ENCODE measurements around the gene PDE4A. TPM values are rescaled to one million over a fixed set of nuclear protein-coding genes. Genes with fewer than 3 reads are reported as not detected.

The PDE4A gene
- total and polyA plus RNA-seq, 2 of the 13 experiments (the other 11 are each of a cell fraction or from before 2014, with no cell fraction given) = 1.1 to 4.1 TPM

DNA sequence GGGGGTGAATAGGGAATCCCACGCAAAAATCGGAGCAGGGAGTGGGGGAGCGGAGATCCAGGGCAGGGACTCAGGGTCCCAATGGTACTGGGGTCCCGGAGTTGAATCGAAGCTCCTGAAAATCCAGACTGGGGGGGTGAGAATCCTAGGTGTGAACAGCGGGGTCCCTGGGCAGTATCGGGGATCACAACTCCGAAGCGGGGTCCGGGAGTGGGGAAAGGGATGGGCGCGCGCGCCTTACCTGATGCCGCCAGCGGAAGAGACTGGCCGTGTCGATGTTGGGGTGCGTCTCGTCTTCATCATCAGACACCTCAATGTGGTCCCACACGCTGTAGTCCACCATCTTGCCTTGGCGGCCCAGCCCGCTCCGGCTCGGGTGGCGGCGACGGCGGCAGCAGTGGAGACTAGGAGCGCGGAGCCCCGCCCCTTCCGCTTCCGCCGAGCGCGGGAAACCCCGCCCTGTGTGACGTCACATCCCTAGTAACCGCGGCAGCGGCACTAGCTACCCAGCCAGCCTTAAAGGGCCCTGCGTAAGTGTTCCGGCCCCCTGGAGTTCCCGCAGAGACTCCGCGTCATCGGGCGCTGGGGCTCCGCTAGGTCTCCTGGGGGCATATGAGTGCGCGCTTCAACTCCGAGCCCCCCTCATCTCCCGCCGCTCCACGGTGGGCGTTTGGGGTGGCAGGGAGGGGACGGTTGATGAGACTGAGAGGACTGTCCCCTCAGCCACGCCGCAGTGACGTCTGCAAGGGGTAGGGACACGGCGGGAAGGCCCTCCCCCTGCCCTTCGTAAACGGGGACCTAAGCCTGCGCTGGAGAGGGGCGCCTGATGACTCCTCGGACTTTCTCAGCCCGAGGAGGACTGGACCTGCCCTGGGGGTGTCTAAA is 17.0 kb upstream of the PDE4A start, which contains the start of gene CDC37 (continued):
- TF ChIP-seq, protein P1, sequence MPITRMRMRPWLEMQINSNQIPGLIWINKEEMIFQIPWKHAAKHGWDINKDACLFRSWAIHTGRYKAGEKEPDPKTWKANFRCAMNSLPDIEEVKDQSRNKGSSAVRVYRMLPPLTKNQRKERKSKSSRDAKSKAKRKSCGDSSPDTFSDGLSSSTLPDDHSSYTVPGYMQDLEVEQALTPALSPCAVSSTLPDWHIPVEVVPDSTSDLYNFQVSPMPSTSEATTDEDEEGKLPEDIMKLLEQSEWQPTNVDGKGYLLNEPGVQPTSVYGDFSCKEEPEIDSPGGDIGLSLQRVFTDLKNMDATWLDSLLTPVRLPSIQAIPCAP (CRISPR knock-in tag; IDR thresholded peaks at IDR 0.05; ENCODE audit: low read depth) = 0 out of 2 replicates have a peak, but pooled peaks have one; percentile 30
- TF ChIP-seq DNMT3B (CRISPR knock-in tag; conservative IDR thresholded peaks at IDR 0.05) (no peak), POLR2G (IDR thresholded peaks at IDR 0.05; ENCODE audit: low read depth, low read length) (peak; percentile 91), NR2F6 (IDR thresholded peaks at IDR 0.05) (no peak), NR2F6 (CRISPR knock-in tag; IDR thresholded peaks at IDR 0.05) (no peak), HNRNPUL1 (IDR thresholded peaks at IDR 0.05; ENCODE audit: low read depth, low read length) (no peak), NFE2L2 (IDR thresholded peaks at IDR 0.05; ENCODE audit: low read length) (no peak), ZNF766 (CRISPR knock-in tag; IDR thresholded peaks at IDR 0.05; ENCODE audit: borderline replicate concordance) (peak; percentile 81; the same call in 1 of the 2 replicates), NR2F1 (CRISPR knock-in tag; IDR thresholded peaks at IDR 0.05) (no peak), TCF7L2 (IDR thresholded peaks at IDR 0.05; ENCODE audit: low read depth, low read length) (no peak), ZNF75D (CRISPR knock-in tag; IDR thresholded peaks at IDR 0.05; ENCODE audit: borderline replicate concordance) (no peak), ZNF775 (CRISPR knock-in tag; IDR thresholded peaks at IDR 0.05; ENCODE audit: borderline replicate concordance) (no peak), ZNF616 (CRISPR knock-in tag; IDR thresholded peaks at IDR 0.05; ENCODE audit: low read depth) (no peak), PHB2 (IDR thresholded peaks at IDR 0.05; ENCODE audit: partially characterized antibody) (no peak)
- TF ChIP-seq, protein P2, sequence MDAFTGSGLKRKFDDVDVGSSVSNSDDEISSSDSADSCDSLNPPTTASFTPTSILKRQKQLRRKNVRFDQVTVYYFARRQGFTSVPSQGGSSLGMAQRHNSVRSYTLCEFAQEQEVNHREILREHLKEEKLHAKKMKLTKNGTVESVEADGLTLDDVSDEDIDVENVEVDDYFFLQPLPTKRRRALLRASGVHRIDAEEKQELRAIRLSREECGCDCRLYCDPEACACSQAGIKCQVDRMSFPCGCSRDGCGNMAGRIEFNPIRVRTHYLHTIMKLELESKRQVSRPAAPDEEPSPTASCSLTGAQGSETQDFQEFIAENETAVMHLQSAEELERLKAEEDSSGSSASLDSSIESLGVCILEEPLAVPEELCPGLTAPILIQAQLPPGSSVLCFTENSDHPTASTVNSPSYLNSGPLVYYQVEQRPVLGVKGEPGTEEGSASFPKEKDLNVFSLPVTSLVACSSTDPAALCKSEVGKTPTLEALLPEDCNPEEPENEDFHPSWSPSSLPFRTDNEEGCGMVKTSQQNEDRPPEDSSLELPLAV (CRISPR knock-in tag; conservative IDR thresholded peaks at IDR 0.05; ENCODE audit: low read depth) = no peak
- TF ChIP-seq, protein P3, sequence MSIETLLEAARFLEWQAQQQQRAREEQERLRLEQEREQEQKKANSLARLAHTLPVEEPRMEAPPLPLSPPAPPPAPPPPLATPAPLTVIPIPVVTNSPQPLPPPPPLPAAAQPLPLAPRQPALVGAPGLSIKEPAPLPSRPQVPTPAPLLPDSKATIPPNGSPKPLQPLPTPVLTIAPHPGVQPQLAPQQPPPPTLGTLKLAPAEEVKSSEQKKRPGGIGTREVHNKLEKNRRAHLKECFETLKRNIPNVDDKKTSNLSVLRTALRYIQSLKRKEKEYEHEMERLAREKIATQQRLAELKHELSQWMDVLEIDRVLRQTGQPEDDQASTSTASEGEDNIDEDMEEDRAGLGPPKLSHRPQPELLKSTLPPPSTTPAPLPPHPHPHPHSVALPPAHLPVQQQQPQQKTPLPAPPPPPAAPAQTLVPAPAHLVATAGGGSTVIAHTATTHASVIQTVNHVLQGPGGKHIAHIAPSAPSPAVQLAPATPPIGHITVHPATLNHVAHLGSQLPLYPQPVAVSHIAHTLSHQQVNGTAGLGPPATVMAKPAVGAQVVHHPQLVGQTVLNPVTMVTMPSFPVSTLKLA (IDR thresholded peaks at IDR 0.05) = no peak
- TF ChIP-seq, protein P4, sequence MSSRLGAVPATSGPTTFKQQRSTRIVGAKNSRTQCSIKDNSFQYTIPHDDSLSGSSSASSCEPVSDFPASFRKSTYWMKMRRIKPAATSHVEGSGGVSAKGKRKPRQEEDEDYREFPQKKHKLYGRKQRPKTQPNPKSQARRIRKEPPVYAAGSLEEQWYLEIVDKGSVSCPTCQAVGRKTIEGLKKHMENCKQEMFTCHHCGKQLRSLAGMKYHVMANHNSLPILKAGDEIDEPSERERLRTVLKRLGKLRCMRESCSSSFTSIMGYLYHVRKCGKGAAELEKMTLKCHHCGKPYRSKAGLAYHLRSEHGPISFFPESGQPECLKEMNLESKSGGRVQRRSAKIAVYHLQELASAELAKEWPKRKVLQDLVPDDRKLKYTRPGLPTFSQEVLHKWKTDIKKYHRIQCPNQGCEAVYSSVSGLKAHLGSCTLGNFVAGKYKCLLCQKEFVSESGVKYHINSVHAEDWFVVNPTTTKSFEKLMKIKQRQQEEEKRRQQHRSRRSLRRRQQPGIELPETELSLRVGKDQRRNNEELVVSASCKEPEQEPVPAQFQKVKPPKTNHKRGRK (CRISPR knock-in tag; IDR thresholded peaks at IDR 0.05) = no peak
- TF ChIP-seq, protein P5, sequence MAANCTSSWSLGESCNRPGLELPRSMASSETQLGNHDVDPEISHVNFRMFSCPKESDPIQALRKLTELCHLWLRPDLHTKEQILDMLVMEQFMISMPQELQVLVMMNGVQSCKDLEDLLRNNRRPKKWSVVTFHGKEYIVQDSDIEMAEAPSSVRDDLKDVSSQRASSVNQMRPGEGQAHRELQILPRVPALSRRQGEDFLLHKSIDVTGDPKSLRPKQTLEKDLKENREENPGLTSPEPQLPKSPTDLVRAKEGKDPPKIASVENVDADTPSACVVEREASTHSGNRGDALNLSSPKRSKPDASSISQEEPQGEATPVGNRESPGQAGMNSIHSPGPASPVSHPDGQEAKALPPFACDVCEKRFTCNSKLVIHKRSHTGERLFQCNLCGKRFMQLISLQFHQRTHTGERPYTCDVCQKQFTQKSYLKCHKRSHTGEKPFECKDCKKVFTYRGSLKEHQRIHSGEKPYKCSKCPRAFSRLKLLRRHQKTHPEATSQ (CRISPR knock-in tag; IDR thresholded peaks at IDR 0.05; ENCODE audit: borderline replicate concordance) = no peak
- TF ChIP-seq, protein P6, sequence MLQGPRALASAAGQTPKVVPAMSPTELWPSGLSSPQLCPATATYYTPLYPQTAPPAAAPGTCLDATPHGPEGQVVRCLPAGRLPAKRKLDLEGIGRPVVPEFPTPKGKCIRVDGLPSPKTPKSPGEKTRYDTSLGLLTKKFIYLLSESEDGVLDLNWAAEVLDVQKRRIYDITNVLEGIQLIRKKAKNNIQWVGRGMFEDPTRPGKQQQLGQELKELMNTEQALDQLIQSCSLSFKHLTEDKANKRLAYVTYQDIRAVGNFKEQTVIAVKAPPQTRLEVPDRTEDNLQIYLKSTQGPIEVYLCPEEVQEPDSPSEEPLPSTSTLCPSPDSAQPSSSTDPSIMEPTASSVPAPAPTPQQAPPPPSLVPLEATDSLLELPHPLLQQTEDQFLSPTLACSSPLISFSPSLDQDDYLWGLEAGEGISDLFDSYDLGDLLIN (CRISPR knock-in tag; IDR thresholded peaks at IDR 0.05; ENCODE audit: borderline replicate concordance) = 0 out of 2 replicates have a peak, but pooled peaks have one; percentile 35
